ENCODE measurements around the gene STIP1.

The STIP1 gene

DNA sequence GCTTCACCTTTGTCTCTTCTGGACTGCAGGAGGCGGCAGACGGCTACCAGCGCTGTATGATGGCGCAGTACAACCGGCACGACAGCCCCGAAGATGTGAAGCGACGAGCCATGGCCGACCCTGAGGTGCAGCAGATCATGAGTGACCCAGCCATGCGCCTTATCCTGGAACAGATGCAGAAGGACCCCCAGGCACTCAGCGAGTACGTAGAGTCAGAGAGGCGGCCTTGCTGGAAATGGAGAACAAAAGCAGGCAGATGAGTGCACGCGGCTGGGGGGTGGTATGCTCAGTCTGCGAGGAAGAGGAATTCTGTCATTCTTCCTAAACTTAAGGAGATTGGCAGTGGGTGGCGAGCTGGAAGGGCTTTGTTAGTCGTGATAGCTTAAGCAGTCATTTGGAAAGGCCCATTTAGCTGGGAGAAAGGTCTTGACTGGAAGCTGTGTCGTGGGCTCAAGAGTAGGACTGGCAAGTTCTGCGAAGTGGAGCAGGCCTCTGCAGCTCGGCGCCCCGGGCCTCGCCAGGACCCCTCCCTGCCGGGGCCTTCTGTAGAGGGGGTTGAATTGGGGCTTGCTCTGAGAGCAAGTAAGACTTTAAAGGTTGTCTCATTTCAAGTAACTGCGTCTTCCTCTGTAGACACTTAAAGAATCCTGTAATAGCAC, 17.6 kb downstream of the STIP1 start:
- DNase-seq, result no peak

DNA sequence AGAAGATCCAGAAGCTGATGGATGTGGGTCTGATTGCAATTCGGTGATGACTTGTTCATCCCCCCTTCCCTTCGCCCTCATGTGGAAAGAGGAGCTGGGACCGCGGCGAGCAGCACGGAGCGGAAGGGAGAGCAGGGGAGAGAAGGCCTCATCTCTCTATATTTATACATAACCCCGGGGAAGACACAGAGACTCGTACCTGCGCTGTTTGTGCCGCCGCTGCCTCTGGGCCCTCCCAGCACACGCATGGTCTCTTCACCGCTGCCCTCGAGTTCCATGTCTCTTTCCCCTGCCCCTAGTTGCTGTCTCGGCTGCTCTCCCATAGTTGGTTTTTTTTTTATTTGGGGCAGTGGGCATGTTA, 18.1 kb downstream of the STIP1 start:
- DNase-seq, result no peak

DNA sequence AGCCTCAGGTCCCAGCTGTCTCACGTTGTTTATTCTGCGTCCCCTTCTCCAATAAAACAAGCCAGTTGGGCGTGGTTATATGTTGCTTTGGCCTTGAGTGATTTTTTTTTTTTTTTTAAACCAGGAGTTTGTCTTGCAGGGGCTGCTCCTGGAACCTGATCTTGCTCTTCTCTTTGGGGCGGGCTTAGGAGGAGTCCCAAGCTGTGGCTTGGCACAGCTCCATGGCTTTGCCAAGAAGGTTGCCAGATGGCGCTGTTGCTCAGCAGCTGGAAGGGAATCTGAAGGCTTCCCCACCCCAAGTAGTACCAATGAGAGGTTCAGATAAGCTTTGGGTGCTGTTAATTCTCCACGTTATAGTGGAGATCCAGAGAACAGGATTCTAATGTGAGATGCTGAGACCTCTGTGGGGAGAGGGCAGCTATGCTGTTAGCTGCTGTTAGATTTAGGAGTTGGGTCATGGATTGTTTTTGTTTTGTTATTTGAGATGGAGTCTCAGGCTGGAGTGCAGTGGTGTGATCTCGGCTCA, 18.6 kb downstream of the STIP1 start:
- no peak for DNase-seq

DNA sequence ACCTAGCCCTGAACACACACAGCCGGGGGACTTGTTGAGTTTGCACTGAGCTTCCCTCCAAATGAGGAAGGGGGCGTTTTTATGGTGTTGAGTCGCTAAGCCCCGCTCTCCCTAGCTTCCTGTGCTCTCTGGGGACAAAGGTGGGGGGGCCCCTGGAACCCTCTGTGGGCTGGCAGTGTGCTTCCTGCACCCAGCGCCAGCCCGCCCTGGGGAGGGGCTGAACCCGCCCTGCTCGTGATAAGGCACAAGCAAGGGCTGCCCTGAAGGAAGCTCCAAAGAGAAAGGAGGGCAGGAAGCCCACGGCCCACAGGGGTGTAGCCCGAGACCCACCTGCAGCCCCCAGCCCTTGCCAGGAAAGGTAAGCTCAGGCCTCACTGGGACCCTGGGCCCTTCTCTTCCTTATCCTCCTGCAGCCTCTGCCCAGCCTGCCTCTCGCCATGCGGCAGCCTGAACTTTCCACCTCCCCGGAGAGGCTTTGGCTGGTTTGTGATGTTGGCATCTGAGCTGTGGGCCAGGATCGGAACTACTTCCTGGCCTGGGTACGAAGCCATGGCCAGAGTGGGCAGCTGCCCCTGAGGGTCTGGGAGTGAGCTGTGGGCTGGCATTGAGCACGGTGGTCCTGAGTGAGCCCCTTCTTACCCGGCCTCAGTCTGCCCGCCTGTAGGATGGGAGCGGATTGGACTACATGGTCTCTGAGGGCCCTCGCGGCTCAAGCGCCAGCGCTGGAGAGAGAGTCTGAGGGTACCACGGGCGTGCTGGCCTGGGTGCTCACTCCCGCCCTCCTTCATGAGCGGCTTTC, 20.7 kb downstream of the STIP1 start, which contains the start of gene FERMT3:
FERMT3 (plus strand) TSS at position 265 of the 799 bp plus-strand sequence. CDS start 644 bp downstream, outside the sequence.
- peak; percentile 36 for DNase-seq

DNA sequence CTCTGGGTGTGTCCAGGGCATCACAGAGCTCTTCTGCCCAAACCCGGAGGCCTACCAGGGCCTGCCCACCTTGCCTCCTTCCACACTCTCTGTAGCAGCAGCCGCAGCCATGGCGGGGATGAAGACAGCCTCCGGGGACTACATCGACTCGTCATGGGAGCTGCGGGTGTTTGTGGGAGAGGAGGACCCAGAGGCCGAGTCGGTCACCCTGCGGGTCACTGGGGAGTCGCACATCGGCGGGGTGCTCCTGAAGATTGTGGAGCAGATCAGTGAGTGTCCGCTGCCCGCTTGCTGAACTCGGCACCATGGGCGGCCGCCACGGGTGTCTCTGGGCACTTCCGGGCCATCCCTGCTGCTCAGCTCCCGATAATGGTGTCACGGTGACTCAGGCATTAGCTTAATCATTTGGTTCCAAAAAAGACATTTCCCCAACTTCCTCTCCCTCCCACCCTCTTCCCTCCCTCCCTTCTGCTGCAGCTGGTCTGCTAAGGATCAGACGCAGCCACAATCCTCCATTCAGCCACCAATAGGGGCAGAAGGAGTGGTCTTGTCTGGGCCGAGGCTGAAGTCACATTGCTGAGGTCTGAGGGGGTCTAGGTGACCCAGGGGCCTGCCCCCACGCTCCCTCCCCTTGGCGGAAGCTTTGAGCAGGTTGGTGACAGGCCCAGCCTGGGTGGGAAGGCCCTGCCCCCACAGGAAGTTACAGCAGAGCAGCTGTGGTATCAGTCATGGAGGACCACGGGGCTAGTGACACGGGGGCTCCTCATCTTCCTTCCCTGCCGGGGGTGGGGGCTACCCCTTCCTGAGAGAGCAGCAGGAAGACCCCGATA, 21.5 kb downstream of the STIP1 start:
- peak; percentile 29 for DNase-seq

DNA sequence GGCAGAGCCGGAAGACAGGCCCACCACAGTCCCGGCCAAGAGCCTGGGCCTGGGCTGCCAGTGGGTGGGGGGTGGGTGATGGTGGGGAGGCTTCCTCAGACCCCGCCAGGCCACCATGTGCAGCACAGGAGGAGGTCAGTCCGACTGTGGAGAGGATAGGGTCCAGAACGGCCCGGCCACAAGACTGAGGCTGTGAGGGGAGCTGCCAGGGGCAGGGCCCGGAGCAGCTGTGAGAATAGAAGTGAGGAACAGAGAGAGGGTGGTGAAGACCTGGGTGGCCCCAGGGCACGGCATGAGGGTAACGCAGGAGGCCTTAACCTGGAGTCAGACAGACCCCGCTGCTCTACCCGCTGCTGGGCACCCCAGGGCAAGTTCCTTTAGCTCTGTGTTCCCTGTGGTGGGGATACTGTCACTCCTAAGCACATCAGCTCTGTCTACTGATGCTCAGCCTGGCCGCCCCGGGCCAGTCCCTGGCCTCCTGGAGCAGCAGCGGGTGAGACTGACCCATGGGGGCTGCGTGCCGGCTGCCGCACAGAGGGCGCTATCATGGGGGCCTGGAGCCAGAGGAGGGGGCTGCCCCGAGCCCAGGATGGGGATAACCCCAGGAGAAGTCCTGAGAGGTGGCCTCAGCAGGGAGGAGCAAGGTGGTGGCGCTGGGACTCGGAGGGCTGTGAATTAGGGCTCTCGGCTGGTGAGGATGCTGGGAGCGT, 22.3 kb downstream of the STIP1 start:
- DNase-seq, result no peak

DNA sequence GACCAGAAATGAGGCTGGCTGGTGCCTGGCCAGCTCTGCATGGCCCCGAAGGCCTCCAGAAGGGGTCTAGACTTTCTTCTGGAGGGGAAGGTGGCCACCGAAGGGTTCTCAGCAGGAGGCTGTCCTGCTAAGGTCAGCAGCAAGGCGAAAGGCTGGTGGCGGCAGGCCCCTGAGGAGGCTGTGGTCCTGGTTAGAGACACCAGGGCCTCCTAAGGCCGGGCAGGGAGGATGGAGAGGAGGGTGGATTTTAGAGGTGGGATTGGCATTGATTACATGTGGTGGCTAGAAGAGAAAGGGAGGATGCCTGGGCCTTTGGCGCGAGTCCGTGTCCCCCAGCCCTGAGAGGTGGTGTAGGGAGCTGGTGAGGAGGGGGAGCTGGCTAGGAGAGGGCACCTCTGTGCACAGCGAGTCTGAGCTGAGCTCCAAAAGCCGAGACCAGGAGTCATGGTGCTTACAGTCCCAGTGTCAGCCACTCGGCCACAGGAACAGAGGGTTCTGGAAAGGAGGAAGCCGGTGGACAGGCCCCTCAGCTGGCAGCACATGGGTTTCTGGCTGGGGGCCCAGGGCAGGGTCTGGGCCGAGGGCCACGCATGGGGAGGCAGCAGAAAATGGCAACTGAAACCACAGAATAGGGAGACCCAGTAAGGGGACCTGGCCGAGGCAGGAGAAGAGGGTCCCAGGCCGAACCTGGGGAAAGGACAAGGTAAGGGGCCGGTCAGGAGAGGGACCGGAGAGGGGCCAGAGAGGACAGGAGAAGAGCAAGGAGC, 23.0 kb downstream of the STIP1 start:
- no peak for DNase-seq

DNA sequence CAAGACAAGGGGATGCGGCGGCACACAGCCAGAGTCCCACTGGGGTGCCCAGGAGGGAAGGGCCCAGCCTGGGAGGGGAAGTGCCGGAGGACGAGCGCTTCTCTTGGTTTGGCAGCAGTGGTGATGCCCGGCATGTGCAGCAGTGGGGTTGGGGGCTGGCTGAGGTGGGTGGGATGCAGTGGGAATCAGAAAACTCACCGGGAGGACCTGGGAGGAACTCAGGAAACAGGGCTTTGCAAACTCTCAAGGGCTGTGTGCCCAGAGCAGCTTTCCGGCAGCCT, 23.5 kb downstream of the STIP1 start:
- no peak for DNase-seq

DNA sequence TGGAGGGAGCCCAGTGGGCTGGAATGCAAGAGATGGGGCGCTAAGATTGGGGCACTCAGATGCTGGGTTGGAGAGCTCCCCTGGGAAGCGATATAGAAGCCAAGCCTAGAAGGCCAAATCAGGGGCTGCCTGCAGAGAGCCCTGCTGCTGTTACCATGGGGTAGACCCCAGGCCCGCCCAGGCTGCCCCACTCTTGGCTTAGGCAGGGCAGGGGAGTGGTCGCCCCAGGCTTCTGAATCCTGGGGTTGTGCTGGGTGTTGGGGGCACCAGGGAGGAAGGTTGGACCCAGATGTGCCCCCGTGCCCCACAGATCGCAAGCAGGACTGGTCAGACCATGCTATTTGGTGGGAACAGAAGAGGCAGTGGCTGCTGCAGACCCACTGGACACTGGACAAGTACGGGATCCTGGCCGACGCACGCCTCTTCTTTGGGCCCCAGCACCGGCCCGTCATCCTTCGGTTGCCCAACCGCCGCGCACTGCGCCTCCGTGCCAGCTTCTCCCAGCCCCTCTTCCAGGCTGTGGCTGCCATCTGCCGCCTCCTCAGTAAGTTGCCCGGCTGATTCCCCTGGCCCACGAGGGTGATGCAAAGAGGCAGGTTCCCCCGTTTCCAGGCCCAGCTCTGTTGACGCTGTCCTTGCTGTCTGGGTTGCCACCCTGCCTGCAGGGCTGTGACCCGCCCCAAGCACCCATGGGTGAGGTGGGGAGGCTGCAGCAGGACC, 24.5 kb downstream of the STIP1 start:
- DNase-seq, result no peak

DNA sequence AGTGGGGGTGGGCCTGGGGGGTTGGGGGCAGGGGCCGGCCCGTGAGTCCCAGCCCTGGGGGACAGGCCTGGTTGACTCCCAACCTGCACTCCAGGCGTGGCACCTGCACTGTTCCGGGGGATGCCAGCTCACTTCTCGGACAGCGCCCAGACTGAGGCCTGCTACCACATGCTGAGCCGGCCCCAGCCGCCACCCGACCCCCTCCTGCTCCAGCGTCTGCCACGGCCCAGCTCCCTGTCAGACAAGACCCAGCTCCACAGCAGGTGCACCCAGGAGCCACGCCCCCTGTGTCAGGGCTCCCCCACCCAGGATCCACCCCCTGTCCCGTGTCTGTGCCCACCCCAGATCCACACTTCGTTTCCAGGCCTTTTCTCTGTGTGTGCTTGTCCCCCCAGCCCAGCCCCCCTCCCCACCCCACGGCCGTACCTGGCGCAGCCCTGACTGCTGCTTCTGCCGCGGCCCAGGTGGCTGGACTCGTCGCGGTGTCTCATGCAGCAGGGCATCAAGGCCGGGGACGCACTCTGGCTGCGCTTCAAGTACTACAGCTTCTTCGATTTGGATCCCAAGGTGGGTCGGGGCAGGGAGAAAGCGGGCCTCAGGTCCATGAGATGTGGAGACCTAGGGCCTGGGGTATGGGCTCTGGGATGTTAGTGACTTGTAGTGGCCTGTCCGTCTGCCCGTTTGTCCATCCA, 25.4 kb downstream of the STIP1 start:
- DNase-seq, result no peak

DNA sequence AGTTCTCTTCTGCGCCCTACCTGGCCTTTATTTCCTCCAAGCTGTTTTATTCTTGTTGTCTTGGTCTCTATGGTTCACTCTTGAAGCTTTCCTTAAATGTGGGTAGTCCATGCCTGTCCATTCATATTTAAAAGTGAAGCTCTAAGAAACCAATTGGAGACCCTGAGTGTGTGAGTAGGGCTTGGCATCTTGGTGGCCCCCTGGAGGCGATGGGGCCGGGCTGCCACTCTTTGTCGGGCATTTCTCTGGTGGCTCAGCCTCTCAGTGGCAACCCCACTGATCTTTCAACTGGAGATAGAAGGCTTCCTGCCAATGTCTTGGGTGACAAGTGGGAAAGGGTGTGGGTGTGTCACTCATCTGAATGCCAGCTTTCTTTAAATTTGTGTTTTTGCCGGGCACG, 30.9 kb downstream of the STIP1 start:
- no peak for DNase-seq

DNA sequence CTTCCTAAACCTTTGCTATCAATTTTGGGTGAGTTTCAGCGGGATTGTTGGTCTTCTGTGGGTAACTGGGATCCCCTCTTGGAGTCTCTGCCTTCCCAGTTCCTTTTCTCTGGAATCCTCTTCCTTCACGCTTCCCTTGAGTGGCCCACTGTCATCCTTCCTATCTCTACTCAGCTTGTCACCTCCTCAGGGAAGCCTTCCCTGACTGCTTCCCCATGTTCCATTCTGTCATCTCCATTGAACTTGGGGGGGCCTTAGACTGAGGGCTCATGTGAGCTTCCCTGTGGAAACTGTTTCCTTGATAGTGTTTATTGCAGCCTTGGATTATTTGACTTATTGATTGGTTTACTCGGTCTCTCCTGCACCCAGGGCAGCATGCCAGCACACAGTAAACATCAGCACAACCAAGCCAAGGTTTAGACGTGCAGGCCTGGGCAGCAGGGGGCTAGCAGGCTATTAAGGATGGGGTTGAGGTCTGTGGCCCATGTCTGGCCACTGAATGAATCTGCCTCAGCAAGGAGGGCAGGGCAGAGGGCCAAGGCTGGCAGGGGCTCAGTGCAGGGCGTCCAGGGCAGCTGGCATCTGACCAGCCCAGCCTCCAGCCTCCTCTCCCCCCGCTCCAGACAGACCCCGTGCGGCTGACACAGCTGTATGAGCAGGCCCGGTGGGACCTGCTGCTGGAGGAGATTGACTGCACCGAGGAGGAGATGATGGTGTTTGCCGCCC, 32.8 kb downstream of the STIP1 start:
- no peak for DNase-seq

DNA sequence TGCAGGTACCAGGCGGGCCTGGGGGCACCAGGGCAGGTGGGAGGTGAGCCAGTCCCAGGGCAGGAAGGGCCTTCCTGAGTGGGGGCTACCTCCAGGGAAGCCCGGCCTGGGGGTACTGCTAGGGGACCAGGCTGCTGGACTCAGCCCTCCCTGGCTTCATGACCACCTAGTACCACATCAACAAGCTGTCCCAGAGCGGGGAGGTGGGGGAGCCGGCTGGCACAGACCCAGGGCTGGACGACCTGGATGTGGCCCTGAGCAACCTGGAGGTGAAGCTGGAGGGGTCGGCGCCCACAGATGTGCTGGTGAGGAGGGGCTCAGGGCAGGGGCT, 33.3 kb downstream of the STIP1 start:
- DNase-seq, result no peak

DNA sequence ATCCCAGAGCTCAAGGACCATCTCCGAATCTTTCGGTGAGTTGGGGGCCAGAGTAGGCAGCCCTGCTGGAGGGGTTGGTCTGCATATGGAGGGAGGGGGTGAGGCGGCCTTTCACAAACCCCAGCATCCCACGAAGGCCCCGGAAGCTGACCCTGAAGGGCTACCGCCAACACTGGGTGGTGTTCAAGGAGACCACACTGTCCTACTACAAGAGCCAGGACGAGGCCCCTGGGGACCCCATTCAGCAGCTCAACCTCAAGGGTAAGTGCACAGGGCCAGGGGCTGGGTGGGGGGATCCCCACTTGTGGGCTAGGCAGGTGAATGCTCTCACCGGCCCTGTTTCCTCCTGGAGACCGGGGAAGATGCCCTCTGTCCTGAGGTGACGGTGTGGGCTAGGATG, 33.8 kb downstream of the STIP1 start:
- no peak for DNase-seq

DNA sequence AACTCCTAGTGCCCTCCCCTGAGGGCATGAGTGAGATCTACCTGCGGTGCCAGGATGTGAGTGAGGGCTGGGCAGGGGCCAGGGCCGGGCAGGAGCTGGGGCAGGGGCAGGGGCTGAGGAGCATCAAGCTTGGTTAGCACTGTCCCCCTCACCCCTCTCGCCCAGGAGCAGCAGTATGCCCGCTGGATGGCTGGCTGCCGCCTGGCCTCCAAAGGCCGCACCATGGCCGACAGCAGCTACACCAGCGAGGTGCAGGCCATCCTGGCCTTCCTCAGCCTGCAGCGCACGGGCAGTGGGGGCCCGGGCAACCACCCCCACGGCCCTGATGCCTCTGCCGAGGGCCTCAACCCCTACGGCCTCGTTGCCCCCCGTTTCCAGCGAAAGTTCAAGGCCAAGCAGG, 34.3 kb downstream of the STIP1 start:
- no peak for DNase-seq

DNA sequence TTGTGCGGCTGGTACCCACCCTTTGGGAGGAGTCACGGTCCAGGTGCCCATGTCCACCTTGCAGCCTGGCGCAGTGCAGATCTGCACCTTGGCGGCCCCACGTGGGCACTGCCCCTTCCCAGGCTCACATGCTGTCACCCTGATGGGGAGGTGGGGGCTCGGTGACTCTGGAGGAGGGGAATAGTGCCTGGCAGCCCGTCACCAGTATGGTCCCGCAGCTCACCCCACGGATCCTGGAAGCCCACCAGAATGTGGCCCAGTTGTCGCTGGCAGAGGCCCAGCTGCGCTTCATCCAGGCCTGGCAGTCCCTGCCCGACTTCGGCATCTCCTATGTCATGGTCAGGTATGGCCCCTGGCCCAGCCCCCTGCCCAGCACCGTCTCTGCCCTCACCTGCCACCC, 34.8 kb downstream of the STIP1 start:
- DNase-seq, result no peak

DNA sequence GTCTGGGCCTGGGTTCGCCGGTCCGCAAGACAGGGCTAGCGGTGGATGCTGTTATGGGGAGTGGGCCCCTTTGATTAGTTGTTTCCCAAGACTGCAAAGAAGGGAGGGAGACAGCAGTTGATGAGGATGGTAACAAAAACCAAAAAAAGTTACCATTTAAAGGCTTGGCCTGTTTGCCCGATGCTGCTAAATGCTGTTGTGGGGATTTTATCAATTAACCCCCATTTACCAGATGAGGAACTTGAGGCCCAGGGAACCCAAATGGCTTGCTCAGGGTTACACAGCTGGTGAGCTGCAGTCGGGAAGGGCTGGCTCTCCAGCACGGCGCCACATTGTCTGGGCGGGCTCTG, 36.7 kb downstream of the STIP1 start:
- no peak for DNase-seq

DNA sequence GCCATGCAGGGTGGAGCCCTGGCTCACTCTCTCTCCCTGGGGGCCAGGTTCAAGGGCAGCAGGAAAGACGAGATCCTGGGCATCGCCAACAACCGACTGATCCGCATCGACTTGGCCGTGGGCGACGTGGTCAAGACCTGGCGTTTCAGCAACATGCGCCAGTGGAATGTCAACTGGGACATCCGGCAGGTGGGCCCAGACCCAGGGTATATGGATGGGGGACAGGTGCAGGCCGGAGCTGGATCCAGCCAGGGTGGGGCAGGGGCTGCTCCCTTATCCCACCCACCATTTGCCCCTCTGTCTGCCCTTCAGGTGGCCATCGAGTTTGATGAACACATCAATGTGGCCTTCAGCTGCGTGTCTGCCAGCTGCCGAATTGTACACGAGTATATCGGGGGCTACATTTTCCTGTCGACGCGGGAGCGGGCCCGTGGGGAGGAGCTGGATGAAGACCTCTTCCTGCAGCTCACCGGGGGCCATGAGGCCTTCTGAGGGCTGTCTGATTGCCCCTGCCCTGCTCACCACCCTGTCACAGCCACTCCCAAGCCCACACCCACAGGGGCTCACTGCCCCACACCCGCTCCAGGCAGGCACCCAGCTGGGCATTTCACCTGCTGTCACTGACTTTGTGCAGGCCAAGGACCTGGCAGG, 37.2 kb downstream of the STIP1 start:
- no peak for DNase-seq

DNA sequence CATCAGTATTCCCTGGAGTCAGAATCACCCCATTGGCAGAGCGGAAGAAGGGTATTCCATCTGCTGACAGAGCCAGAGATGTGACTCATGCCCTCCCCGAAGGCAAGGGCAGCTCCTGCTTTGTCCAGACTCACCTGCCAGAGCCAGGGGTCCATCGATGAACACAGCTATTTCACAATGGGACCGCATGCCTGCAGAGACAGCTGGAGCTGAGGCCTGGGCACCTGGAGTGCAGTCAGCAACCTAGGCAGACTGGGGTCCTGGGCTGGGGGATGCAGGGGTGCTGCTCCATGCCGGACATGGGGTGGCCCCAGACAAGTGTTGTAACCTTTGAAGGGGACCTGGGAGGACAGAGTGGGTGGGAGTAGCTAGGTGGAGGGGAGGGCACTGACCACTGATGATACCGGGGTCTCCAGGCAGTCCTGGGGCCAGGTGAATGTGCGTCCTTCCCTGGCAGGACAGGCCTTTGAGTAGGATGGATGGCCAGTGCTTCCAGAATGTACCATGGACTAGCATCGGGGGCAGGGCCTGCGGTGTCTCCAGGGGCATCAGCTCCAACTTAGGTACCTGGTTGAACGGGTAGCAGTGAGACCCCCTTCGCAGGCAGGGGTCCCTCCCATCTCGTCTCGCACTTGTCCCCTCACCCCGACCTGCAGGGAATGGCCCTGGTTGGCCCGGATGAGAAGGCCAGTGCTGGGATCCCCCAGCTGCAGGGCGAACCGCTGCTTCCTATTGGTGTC, 38.4 kb downstream of the STIP1 start:
- no peak for DNase-seq
